Neural progenitor cell (in vitro differentiated cells): ENCODE measurements around the gene VEZT. TPM values are rescaled to one million over a fixed set of nuclear protein-coding genes. Genes with fewer than 3 reads are reported as not detected.

Experiments used
- DNase-seq: peaks from one replicate; pipeline ENCODE4 v3.0.0-alpha.2; 2016; ENCODE audit warnings: low spot score
- H2AFZ ChIP-seq: fragments of 200-600 bp; sonication (generic); replicated peaks from 2 replicates; pipeline ENCODE4 v1.6.1; 2016; ENCODE audit warnings: antibody characterized with exemption
- H3F3A ChIP-seq: fragments of 200-600 bp; sonication (generic); 2 replicates; pipeline ENCODE4 v1.6.1; 2016; ENCODE audit warnings: antibody characterized with exemption, low read depth
- H3K27ac ChIP-seq: fragments of 200-600 bp; sonication (generic); 2 replicates; pipeline ENCODE4 v1.5.1; 2016; ENCODE audit warnings: mild to moderate bottlenecking
- H3K27me3 ChIP-seq: fragments of 200-600 bp; sonication (generic); 2 replicates; pipeline ENCODE4 v1.6.1; 2016; ENCODE audit warnings: mild to moderate bottlenecking, moderate library complexity
- H3K36me3 ChIP-seq: fragments of 200-600 bp; sonication (generic); 2 replicates; pipeline ENCODE4 v1.5.1; 2016
- H3K4me1 ChIP-seq: fragments of 200-600 bp; sonication (generic); 2 replicates; pipeline ENCODE4 v1.6.1; 2016; ENCODE audit warnings: mixed run types
- H3K4me2 ChIP-seq: fragments of 200-600 bp; sonication (generic); 2 replicates; pipeline ENCODE4 v1.6.1; 2016
- H3K4me3 ChIP-seq: fragments of 200-600 bp; sonication (generic); 2 replicates; pipeline ENCODE4 v1.5.1; 2016
- H3K79me2 ChIP-seq: fragments of 200-600 bp; sonication (generic); 2 replicates; pipeline ENCODE4 v1.6.1; 2016; ENCODE audit warnings: low read depth
- H3K9ac ChIP-seq: fragments of 200-600 bp; sonication (generic); 2 replicates; pipeline ENCODE4 v1.6.1; 2016
- H3K9me3 ChIP-seq: fragments of 200-600 bp; sonication (generic); 2 replicates; pipeline ENCODE4 v1.5.1; 2016; ENCODE audit warnings: low read depth
- H4K20me1 ChIP-seq: fragments of 200-600 bp; sonication (generic); 2 replicates; pipeline ENCODE4 v1.6.1; 2016; ENCODE audit warnings: low read depth
- H3K27ac Mint-ChIP-seq: 3 replicates; pipeline ENCODE4 v1.8.0; 2021; ENCODE audit warnings: mixed read lengths
- H3K27me3 Mint-ChIP-seq: 2 replicates; pipeline ENCODE4 v1.8.0; 2022; ENCODE audit warnings: low read depth, mild to moderate bottlenecking, inconsistent platforms, moderate library complexity, mixed read lengths; ENCODE audit not compliant: insufficient read depth
- H3K36me3 Mint-ChIP-seq: 3 replicates; pipeline ENCODE4 v1.8.0; 2021; ENCODE audit warnings: mixed read lengths
- H3K4me1 Mint-ChIP-seq: 3 replicates; pipeline ENCODE4 v1.8.0; 2021; ENCODE audit warnings: mixed read lengths
- H3K4me3 Mint-ChIP-seq: 3 replicates; pipeline ENCODE4 v1.8.0; 2021; ENCODE audit warnings: mild to moderate bottlenecking, moderate library complexity, mixed read lengths
- H3K9me3 Mint-ChIP-seq: 3 replicates; pipeline ENCODE4 v1.8.0; 2020; ENCODE audit warnings: mixed read lengths
- EZH2 ChIP-seq: fragments of 200-600 bp; sonication (generic); IDR thresholded peaks from 2 replicates; pipeline ENCODE4 v1.6.1; 2017; ENCODE audit warnings: antibody characterized with exemption, mild to moderate bottlenecking, moderate library complexity
- EZH2phosphoT487 ChIP-seq: fragments of 200-600 bp; sonication (generic); IDR thresholded peaks from 2 replicates; pipeline ENCODE4 v1.6.1; 2017; ENCODE audit warnings: antibody characterized with exemption
- total RNA-seq: library from RNA; depleted of rRNA; stranded (reverse); fragments of >200 nt; gene quantifications from 2 replicates; pipeline ENCODE4 v1.2.3, GENCODE V29; 2015; ENCODE audit warnings: low replicate concordance
- TF ChIP-seq, protein P1 (sequence below): fragments of 200-600 bp; sonication (generic); IDR thresholded peaks from 2 replicates; pipeline ENCODE4 v1.5.1; 2017; ENCODE audit warnings: antibody characterized with exemption, mild to moderate bottlenecking

Gene VEZT
- total RNA-seq, 1 donor from 2014 or later: 126 TPM

GRCh38 chr12:95187865-95188415 is 29.7 kb upstream of the VEZT start:
- H3K9me3 ChIP-seq: no peaks in the 10 kb centered on the region
- H3K36me3 ChIP-seq: no peaks in the 10 kb centered on the region
- no peak overlapping the region for H3K4me3 ChIP-seq
- H3K79me2 ChIP-seq: peaks cover 37% of the 10 kb centered on the region
- Mint-ChIP-seq H3K9me3 (no peaks in the 10 kb centered on the region), H3K27ac (no peak overlapping the region), H3K4me3 (no peak overlapping the region), H3K36me3 (peaks cover 5% of the 10 kb centered on the region), H3K4me1 (peaks cover 16% of the 10 kb centered on the region), H3K27me3 (no peaks in the 10 kb centered on the region)
- no peaks in the 10 kb centered on the region for H3K27me3 ChIP-seq
- no peaks in the 10 kb centered on the region for H3F3A ChIP-seq
- no peak for TF ChIP-seq EZH2
- TF ChIP-seq, protein P1, sequence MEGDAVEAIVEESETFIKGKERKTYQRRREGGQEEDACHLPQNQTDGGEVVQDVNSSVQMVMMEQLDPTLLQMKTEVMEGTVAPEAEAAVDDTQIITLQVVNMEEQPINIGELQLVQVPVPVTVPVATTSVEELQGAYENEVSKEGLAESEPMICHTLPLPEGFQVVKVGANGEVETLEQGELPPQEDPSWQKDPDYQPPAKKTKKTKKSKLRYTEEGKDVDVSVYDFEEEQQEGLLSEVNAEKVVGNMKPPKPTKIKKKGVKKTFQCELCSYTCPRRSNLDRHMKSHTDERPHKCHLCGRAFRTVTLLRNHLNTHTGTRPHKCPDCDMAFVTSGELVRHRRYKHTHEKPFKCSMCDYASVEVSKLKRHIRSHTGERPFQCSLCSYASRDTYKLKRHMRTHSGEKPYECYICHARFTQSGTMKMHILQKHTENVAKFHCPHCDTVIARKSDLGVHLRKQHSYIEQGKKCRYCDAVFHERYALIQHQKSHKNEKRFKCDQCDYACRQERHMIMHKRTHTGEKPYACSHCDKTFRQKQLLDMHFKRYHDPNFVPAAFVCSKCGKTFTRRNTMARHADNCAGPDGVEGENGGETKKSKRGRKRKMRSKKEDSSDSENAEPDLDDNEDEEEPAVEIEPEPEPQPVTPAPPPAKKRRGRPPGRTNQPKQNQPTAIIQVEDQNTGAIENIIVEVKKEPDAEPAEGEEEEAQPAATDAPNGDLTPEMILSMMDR: no peak
- TF ChIP-seq EZH2phosphoT487: no peak
- H3K4me1 ChIP-seq: peaks cover 11% of the 10 kb centered on the region
- H4K20me1 ChIP-seq: peaks cover 2% of the 10 kb centered on the region
- no peak overlapping the region for H2AFZ ChIP-seq
- H3K4me2 ChIP-seq: no peak overlapping the region
- H3K9ac ChIP-seq: no peak overlapping the region
- DNase-seq: no peak
- no peak overlapping the region for H3K27ac ChIP-seq

- Histone ChIP-seq H3K4me3 (no peak overlapping the region), H3K9ac (no peak overlapping the region), H3K27me3 (no peaks in the 10 kb centered on the region), H3F3A (no peaks in the 10 kb centered on the region), H3K27ac (no peak overlapping the region), H3K36me3 (no peaks in the 10 kb centered on the region), H3K79me2 (peaks cover 58% of the 10 kb centered on the region), H3K4me1 (peaks cover 11% of the 10 kb centered on the region), H3K9me3 (no peaks in the 10 kb centered on the region), H3K4me2 (no peak overlapping the region), H4K20me1 (peaks cover 2% of the 10 kb centered on the region), H2AFZ (no peak overlapping the region)
- no peak for TF ChIP-seq EZH2
- TF ChIP-seq EZH2phosphoT487: no peak
- TF ChIP-seq, protein P1: no peak
- H3K27ac Mint-ChIP-seq: no peak overlapping the region
- no peaks in the 10 kb centered on the region for H3K9me3 Mint-ChIP-seq
- DNase-seq: no peak
- no peak overlapping the region for H3K4me3 Mint-ChIP-seq
- no peaks in the 10 kb centered on the region for H3K27me3 Mint-ChIP-seq
- H3K36me3 Mint-ChIP-seq: no peaks in the 10 kb centered on the region
- H3K4me1 Mint-ChIP-seq: peaks cover 16% of the 10 kb centered on the region
Observed at GRCh38 chr12:95191060-95191696, 26.4 kb upstream of the VEZT start.

DNA sequence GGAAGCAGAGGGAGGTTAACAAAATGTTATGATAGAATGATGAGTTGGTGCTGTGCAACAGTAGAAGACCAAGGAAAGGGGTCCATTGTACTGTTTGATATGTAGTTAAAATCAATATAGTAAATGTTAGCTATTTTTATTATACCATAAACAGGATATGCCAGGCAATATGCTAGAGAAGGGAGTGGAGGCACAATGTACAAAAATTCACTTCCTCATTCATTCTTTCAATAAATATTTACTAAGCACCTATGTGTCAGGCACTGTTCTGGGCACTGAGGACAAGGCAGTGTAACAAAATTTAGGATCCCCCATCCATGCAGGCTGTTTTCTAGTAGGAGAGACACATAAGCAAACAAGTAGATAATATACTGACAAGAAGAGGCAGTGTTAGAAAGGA is 25.3 kb upstream of the VEZT start:
- peaks cover 63% of the 10 kb centered on the region for H3K79me2 ChIP-seq
- Mint-ChIP-seq H3K27me3 (peaks cover 2% of the 10 kb centered on the region), H3K4me1 (peaks cover 16% of the 10 kb centered on the region), H3K36me3 (no peaks in the 10 kb centered on the region), H3K4me3 (no peak overlapping the region), H3K9me3 (no peaks in the 10 kb centered on the region), H3K27ac (no peak overlapping the region)
- no peak for DNase-seq
- H3K4me1 ChIP-seq: peaks cover 11% of the 10 kb centered on the region
- no peaks in the 10 kb centered on the region for H3K36me3 ChIP-seq
- H3K4me3 ChIP-seq: no peak overlapping the region
- H3F3A ChIP-seq: no peaks in the 10 kb centered on the region
- no peak overlapping the region for H3K4me2 ChIP-seq
- H3K9me3 ChIP-seq: no peaks in the 10 kb centered on the region
- H3K9ac ChIP-seq: no peak overlapping the region
- H3K27ac ChIP-seq: no peak overlapping the region
- peaks cover 2% of the 10 kb centered on the region for H4K20me1 ChIP-seq
- no peak overlapping the region for H2AFZ ChIP-seq
- TF ChIP-seq EZH2phosphoT487 (no peak), EZH2 (no peak)
- TF ChIP-seq, protein P1: no peak
- H3K27me3 ChIP-seq: no peaks in the 10 kb centered on the region
